ENCODE data around the gene IGF2BP3. TPM values are rescaled to one million over a fixed set of nuclear protein-coding genes. Genes with fewer than 3 reads are reported as not detected.

Gene IGF2BP3
- total RNA-seq, 4 donors from 2014 or later, result 0.13 to 0.35 TPM; not detected in 2

DNA sequence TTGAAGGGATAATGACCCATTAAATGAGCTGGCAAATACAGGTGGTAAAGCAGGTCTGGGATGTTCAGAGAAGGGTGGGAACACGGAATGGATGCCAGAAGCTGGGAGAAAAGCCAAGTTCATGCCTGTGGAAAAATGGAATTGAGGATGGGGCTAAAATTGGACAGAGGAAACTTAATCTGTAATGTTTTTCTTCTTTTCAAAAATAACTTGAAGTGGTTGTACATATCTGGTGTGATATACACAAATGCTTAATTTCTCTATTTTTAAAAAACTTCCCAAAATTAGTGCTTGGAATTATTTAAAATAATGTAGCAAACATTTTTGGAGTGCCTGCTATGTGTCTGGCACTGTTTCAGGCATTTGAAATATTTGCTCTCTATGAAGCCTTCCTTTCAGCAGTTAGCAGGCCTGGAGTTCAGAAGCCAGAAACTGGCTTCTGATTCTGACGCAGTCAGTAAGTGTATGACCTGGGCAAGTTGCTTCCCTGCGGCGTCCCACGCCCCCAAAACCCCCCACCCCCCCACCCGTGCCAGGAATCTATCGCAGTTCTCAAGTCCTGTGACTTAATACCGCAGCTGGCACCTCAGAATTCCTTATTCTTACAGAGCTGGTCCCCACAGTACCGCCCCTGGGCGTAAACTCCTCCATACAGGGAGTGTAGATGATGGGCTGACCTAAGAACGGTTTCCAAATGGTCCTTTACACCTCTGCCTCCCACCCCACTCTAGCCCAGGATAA lies 172.0 kb downstream of the IGF2BP3 start:
- H3K27ac ChIP-seq, result peak overlapping the region; percentile 85 to 90 (median 88)
- no peak for ATAC-seq

GRCh38 chr7:23295401-23295697 lies 174.9 kb downstream of the IGF2BP3 start:
- ATAC-seq, result no peak

More for the DNA sequence above, 172.0 kb downstream of the IGF2BP3 start:
- peaks cover 4 to 49% (median 14%) of the 10 kb centered on the region in 3 donors for H3K4me1 ChIP-seq
- 13 to 65% methylated on average over 3 to 9 of the region's 11 CpGs for WGBS, 2 donors (ENCODE audit: low coverage in 1 of 2)
- H3K9me3 ChIP-seq, result no peaks in the 10 kb centered on the region
- TF ChIP-seq, protein P1, sequence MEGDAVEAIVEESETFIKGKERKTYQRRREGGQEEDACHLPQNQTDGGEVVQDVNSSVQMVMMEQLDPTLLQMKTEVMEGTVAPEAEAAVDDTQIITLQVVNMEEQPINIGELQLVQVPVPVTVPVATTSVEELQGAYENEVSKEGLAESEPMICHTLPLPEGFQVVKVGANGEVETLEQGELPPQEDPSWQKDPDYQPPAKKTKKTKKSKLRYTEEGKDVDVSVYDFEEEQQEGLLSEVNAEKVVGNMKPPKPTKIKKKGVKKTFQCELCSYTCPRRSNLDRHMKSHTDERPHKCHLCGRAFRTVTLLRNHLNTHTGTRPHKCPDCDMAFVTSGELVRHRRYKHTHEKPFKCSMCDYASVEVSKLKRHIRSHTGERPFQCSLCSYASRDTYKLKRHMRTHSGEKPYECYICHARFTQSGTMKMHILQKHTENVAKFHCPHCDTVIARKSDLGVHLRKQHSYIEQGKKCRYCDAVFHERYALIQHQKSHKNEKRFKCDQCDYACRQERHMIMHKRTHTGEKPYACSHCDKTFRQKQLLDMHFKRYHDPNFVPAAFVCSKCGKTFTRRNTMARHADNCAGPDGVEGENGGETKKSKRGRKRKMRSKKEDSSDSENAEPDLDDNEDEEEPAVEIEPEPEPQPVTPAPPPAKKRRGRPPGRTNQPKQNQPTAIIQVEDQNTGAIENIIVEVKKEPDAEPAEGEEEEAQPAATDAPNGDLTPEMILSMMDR (IDR thresholded peaks at IDR 0.05), result no peak
- TF ChIP-seq POLR2A (IDR thresholded peaks at IDR 0.05), result no peak
- no peak for TF ChIP-seq EP300 (IDR thresholded peaks at IDR 0.05)
- TF ChIP-seq POLR2AphosphoS5 (IDR thresholded peaks at IDR 0.05), result peak; percentile 36
- peak overlapping the region; percentile 83 to 98 for H3K4me3 ChIP-seq
- H3K36me3 ChIP-seq, result peaks cover 0 to 21% of the 10 kb centered on the region in 2 donors
- peaks cover 11% of the 10 kb centered on the region for H3K27me3 ChIP-seq

GRCh38 chr7:23294549-23295400 lies 175.5 kb downstream of the IGF2BP3 start:
- ATAC-seq, result no peak
- peaks cover 0 to 14% (median 4%) of the 10 kb centered on the region in 3 donors for H3K4me1 ChIP-seq
- no peak overlapping the region for H3K27ac ChIP-seq
- WGBS, 2 donors (ENCODE audit: low coverage in 1 of 2), result 71 to 76% methylated on average over 5 to 6 of the region's 6 CpGs
- H3K4me3 ChIP-seq, result no peak overlapping the region
- no peaks in the 10 kb centered on the region for H3K36me3 ChIP-seq
- H3K9me3 ChIP-seq, result no peaks in the 10 kb centered on the region
- H3K27me3 ChIP-seq, result peaks cover 26% of the 10 kb centered on the region
- TF ChIP-seq, protein P1 (IDR thresholded peaks at IDR 0.05), result no peak
- no peak for TF ChIP-seq POLR2AphosphoS5 (IDR thresholded peaks at IDR 0.05)
- no peak for TF ChIP-seq POLR2A (IDR thresholded peaks at IDR 0.05)
- no peak for TF ChIP-seq EP300 (IDR thresholded peaks at IDR 0.05)

More at GRCh38 chr7:23295401-23295697, 174.9 kb downstream of the IGF2BP3 start:
- Histone ChIP-seq H3K9me3 (no peaks in the 10 kb centered on the region), H3K4me3 (no peak overlapping the region), H3K27ac (no peak overlapping the region), H3K36me3 (no peaks in the 10 kb centered on the region), H3K27me3 (peaks cover 26% of the 10 kb centered on the region), H3K4me1 (peaks cover 3 to 19% (median 8%) of the 10 kb centered on the region in 3 donors)
- TF ChIP-seq EP300 (IDR thresholded peaks at IDR 0.05) (no peak), POLR2AphosphoS5 (IDR thresholded peaks at IDR 0.05) (no peak), POLR2A (IDR thresholded peaks at IDR 0.05) (no peak)
- TF ChIP-seq, protein P1 (IDR thresholded peaks at IDR 0.05), result no peak

DNA sequence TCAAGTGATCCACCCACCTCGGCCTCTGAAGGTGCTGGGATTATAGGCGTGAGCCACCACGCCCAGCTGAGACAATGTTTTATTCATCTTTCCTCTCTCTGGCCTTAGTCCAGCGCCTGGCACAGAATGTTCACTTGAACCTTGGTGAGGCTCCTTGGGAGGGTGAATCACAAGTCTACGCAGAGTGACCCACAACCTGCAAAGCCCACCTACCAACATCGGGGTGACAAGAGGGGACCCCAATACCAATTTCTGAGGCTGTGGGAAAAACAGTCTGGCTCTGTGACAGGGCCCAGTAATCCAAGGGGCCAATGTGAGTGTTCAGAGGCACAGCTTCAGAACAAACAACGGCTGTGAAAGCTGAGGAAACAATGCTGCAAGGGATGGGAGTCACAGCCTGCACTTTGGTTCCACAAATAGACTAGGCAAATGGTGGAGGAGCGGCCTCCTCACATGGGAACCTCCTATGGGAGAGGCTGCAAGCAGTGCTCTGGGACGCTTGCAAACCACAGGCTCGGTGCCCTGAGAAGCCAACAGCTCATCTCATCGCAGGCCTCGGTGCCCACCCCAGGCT lies 176.7 kb downstream of the IGF2BP3 start:
- ATAC-seq, result no peak
- peaks cover 0 to 9% (median 2%) of the 10 kb centered on the region in 3 donors for H3K4me1 ChIP-seq
- TF ChIP-seq EP300 (IDR thresholded peaks at IDR 0.05), result no peak
- no peak for TF ChIP-seq POLR2AphosphoS5 (IDR thresholded peaks at IDR 0.05)
- no peak for TF ChIP-seq POLR2A (IDR thresholded peaks at IDR 0.05)

GRCh38 chr7:23292623-23293022 lies 177.7 kb downstream of the IGF2BP3 start:
- WGBS, 2 donors (ENCODE audit: low coverage in 1 of 2), result 93% methylated on average over 2 to 4 of the region's 4 CpGs
- Histone ChIP-seq H3K27ac (no peak overlapping the region), H3K36me3 (no peaks in the 10 kb centered on the region), H3K4me3 (no peak overlapping the region), H3K4me1 (no peaks in the 10 kb centered on the region), H3K9me3 (no peaks in the 10 kb centered on the region), H3K27me3 (peaks cover 26% of the 10 kb centered on the region)
- TF ChIP-seq EP300 (IDR thresholded peaks at IDR 0.05), result no peak
- TF ChIP-seq POLR2A (IDR thresholded peaks at IDR 0.05), result no peak
- TF ChIP-seq, protein P1 (IDR thresholded peaks at IDR 0.05), result no peak
- TF ChIP-seq POLR2AphosphoS5 (IDR thresholded peaks at IDR 0.05), result no peak
- ATAC-seq, result no peak

More for the DNA sequence above, 176.7 kb downstream of the IGF2BP3 start:
- 75 to 92% methylated on average over 1 to 2 of the region's 12 CpGs for WGBS, 2 donors (ENCODE audit: low coverage in 1 of 2)
- Histone ChIP-seq H3K27ac (no peak overlapping the region), H3K27me3 (peaks cover 26% of the 10 kb centered on the region), H3K36me3 (no peaks in the 10 kb centered on the region), H3K4me3 (no peak overlapping the region), H3K9me3 (no peaks in the 10 kb centered on the region)

Data from gastroesophageal sphincter (tissue), 4 donors.